Measurements from ENCODE around the gene CD248. TPM values are rescaled to one million over a fixed set of nuclear protein-coding genes. Genes with fewer than 3 reads are reported as not detected.
"Not testable (repeated sequence)": the region's sequence is repeated elsewhere in the genome, so short reads cannot be mapped to it uniquely, and the experiment has no call there.

Gene CD248
- total RNA-seq, 1 experiment from 2014 or later = 0.15 TPM

- POLR2A ChIA-PET = interaction anchor here (0.5 kb wide), 1 partner anchor 38 kb away, joined by 3 read pairs; no protein-coding TSS in a partner anchor
- intact Hi-C loops (cut with micrococcal nuclease; ENCODE audit: unreplicated experiment) (no loop called here), in situ Hi-C loops (cut with HindIII; ENCODE audit: low pct_unique_long_range_greater_than_20kb, low sequenced_read_pairs) (no loop called here)
- Histone ChIP-seq H3K27ac (ENCODE audit: low read length) (no peak overlapping the region), H3K9me3 (ENCODE audit: control insufficient read depth, insufficient read depth, low read depth, low read length) (no peaks in the 10 kb centered on the region), H3K4me1 (ENCODE audit: control insufficient read depth, insufficient read depth, low read length) (peaks cover 10% of the 10 kb centered on the region), H3K27me3 (ENCODE audit: control insufficient read depth, insufficient read depth, low read length) (no peaks in the 10 kb centered on the region), H3K36me3 (ENCODE audit: control insufficient read depth, insufficient read depth, low read length) (no peaks in the 10 kb centered on the region), H3K4me3 (ENCODE audit: low read depth in 2 of 2, low read length in 2 of 2) (no peak overlapping the region)
- BruUV-seq (replicated peaks) = no TSS peak
- CTCF ChIA-PET = interaction anchor here (0.6 kb wide), 1 partner anchor 64 kb away, joined by 4 read pairs; no protein-coding TSS in a partner anchor
- no peak for ATAC-seq
- TF ChIP-seq CTCF (IDR thresholded peaks at IDR 0.05) (no peak), SIN3A (IDR thresholded peaks at IDR 0.05; ENCODE audit: borderline replicate concordance, insufficient read depth, low read depth, low read length) (no peak), TCF7L2 (IDR thresholded peaks at IDR 0.05; ENCODE audit: low read depth, low read length) (no peak), POLR2AphosphoS5 (IDR thresholded peaks at IDR 0.05; ENCODE audit: low read depth, low read length) (no peak), REST (IDR thresholded peaks at IDR 0.05; ENCODE audit: insufficient read depth in 1 of 2, low read depth in 2 of 2, low read length in 1 of 2) (no peak)
- no peak for DNase-seq (ENCODE audit: low read depth, low spot score)
Measured at GRCh38 chr11:66321606-66322005, 4.8 kb upstream of the CD248 start.

DNA sequence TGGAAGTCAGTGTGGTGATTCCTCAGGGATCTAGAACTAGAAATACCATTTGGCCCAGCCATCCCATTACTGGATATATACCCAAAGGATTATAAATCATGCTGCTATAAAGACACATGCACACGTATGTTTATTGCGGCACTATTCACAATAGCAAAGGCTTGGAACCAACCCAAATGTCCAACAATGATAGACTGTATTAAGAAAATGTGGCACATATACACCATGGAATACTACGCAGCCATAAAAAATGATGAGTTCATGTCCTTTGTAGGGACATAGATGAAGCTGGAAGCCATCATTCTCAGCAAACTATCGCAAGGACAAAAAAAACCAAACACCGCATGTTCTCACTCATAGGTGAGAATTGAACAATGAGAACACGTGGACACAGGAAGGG lies 3.9 kb upstream of the CD248 start:
- H3K9me3 ChIP-seq (ENCODE audit: control insufficient read depth, insufficient read depth, low read depth, low read length); intact Hi-C loops (cut with micrococcal nuclease; ENCODE audit: unreplicated experiment); in situ Hi-C loops (cut with HindIII; ENCODE audit: low pct_unique_long_range_greater_than_20kb, low sequenced_read_pairs); H3K36me3 ChIP-seq (ENCODE audit: control insufficient read depth, insufficient read depth, low read length); CTCF ChIA-PET; H3K4me1 ChIP-seq (ENCODE audit: control insufficient read depth, insufficient read depth, low read length); ATAC-seq; H3K27me3 ChIP-seq (ENCODE audit: control insufficient read depth, insufficient read depth, low read length); H3K4me3 ChIP-seq (ENCODE audit: low read depth in 2 of 2, low read length in 2 of 2); BruUV-seq (replicated peaks); H3K27ac ChIP-seq (ENCODE audit: low read length); POLR2A ChIA-PET; DNase-seq (ENCODE audit: low read depth, low spot score): not testable (repeated sequence)

- POLR2A ChIA-PET; H3K27ac ChIP-seq (ENCODE audit: low read length); H3K9me3 ChIP-seq (ENCODE audit: control insufficient read depth, insufficient read depth, low read depth, low read length); CTCF ChIA-PET; ATAC-seq; DNase-seq (ENCODE audit: low read depth, low spot score); in situ Hi-C loops (cut with HindIII; ENCODE audit: low pct_unique_long_range_greater_than_20kb, low sequenced_read_pairs); H3K4me3 ChIP-seq (ENCODE audit: low read depth in 2 of 2, low read length in 2 of 2); H3K4me1 ChIP-seq (ENCODE audit: control insufficient read depth, insufficient read depth, low read length); H3K36me3 ChIP-seq (ENCODE audit: control insufficient read depth, insufficient read depth, low read length); intact Hi-C loops (cut with micrococcal nuclease; ENCODE audit: unreplicated experiment); BruUV-seq (replicated peaks); H3K27me3 ChIP-seq (ENCODE audit: control insufficient read depth, insufficient read depth, low read length): not testable (repeated sequence)
Measured at GRCh38 chr11:66320289-66320688, 3.4 kb upstream of the CD248 start.

Data from Panc1 (cell line).